Measurements from ENCODE around the gene CEBPA.

DNA sequence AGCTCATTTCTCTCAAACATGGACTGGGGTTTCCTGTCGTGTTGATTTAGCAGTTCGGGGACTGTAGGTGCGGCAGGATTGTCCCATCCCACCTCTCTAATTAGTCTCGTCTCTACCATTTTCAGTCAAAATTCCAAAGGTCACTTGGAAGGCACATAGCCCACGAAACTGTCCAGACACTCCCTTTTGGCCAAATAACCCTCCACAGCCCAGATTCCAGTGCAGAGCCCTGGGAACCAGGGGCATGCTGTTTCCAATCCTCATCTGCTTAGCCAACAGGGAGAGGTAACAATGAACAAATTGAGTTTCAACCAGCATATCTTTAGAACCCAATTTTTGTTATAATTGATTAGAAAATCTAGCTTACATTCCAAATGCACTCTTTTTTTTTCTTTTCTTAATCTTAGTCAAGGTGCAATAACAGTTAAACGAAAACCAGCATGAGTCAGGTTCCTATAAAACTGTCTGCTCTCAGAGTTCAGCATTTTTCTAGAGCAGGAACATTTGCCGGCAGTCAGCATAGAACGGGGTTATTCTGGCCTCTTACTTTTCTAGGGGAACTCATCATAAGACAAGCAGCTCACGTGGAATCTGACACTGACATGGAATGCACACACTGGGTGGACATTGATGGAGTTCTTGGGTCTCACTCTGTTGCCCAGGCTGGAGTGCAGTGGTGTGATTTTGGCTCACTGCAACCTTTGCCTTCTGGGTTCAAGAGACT, 14.4 kb upstream of the CEBPA start:
- TF ChIP-seq YY1 (IDR thresholded peaks at IDR 0.05; ENCODE audit: insufficient read depth, insufficient read length) (no peak), ZNF274 (IDR thresholded peaks at IDR 0.05; ENCODE audit: low read depth, low read length) (no peak)

All from NT2/D1 (cell line).